Kasumi-1 (cell line): ENCODE measurements around the gene GPC5.
"Not testable (repeated sequence)": the region's sequence is repeated elsewhere in the genome, so short reads cannot be mapped to it uniquely, and the experiment has no call there.

Source experiments
- DNase-seq, 2 experiments: peaks; one replicate each; lab custom pipeline; 2025; lab: John Stamatoyannopoulos, UW

Gene GPC5

GRCh38 chr13:91652404-91653301, 254.2 kb downstream of the GPC5 start:
- no peak for DNase-seq

DNA sequence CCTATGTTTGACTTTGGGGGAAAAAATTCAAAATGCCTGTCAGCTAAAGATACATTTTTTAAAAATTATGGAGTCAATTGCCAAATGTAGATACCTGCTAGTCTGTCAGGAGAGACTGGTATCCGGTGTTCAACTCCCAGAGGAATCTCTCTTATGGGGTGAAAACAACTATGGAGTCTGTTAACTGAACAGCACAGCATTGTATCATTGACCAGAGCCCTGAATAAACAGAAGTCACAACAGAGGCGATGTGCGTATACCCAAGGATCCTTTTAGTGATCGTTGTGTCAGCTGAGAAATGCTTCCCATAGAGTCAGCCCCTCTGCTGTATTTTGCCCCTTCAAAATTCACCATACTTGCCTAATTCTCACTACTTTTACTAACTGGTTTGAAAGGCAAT, 257.3 kb downstream of the GPC5 start:
- no peak for DNase-seq

DNA sequence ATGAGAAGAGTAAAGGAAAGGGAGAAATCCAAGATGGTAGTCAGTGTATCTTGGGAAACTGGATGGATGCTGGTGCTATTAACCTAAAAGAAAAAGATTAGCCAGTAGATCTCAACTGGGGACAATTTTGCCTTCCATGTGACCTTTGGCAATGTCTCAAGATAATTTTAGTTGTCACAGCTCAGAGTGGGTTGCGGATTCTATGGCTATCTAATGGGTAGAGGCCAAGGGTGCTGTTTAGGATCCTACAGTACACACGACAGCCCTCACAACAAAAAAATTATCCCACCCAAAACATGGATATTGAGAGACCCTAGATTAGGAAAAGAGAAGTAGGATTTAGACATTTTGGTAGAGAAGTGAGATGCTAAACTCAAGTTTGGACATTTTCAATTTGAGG, 258.9 kb downstream of the GPC5 start:
- no peak for DNase-seq

- no peak for DNase-seq
Measured at GRCh38 chr13:91659256-91660075, 261.0 kb downstream of the GPC5 start.

- DNase-seq, result no peak
Measured at GRCh38 chr13:91660076-91660415, 261.6 kb downstream of the GPC5 start.

- no peak for DNase-seq
Measured at GRCh38 chr13:91661692-91662490, 263.5 kb downstream of the GPC5 start.

- DNase-seq, result no peak
Measured at GRCh38 chr13:91664039-91664438, 265.6 kb downstream of the GPC5 start.

DNA sequence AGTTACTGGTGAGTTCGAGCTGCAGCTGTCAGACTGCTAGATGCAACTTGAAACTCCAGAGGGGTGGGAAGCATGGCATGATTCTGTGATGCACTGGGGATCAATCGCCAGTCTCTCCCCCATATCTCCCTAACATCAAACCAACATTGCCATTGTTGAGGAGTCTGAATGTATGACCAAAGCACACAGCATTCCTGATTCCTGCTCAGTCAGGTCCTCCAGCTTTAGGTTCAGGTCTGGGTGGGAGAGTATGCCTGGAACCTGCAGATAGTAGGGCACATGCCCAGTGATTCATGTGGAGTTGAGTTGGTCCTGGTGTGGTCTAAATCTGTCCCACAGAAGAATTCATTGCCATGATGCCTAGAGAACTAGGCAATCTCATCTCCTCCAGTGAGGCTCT, 269.1 kb downstream of the GPC5 start:
- DNase-seq, result no peak

DNA sequence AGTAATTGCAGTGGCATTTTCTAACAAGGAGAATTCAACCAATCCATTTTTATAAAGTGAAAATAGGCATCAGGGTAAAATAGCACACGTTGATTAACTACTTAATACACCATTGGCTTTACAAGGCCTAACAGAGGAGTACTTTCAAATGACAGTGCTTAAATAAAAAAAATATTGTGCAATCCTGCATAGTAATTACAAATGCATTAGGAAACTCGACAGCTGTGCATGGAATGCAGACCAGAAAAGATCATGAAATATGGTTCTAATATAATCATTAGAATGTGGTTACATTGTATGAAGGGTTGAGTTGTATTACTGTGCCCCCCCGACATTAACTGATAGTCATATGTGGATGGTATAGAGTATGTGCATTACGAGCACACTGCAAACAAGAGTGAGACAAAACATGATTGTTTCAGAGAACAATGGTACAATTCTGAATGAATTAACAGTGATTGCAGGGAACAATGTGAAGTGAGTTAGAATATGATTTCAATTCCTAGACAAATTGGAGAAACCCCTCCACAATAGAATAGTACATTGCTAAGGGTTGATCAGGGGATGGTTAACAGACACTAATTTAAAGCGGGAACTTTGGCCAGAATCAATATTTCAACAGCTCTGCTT, 270.6 kb downstream of the GPC5 start:
- no peak for DNase-seq

DNA sequence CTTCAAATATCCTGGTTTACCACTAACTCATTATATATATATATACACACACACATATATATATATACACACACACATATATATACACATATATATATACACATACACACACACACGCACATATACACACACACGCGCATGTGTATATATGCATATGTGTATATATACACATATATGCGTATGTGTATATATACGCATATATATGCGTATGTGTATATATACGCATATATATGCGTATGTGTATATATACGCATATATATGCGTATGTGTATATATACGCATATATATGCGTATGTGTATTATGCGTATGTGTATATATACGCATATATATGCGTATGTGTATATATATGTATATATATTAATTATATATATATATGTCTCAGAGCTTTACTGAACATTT, 275.9 kb downstream of the GPC5 start:
- not testable (repeated sequence) for DNase-seq

GRCh38 chr13:91684746-91685145, 286.3 kb downstream of the GPC5 start:
- no peak for DNase-seq

DNA sequence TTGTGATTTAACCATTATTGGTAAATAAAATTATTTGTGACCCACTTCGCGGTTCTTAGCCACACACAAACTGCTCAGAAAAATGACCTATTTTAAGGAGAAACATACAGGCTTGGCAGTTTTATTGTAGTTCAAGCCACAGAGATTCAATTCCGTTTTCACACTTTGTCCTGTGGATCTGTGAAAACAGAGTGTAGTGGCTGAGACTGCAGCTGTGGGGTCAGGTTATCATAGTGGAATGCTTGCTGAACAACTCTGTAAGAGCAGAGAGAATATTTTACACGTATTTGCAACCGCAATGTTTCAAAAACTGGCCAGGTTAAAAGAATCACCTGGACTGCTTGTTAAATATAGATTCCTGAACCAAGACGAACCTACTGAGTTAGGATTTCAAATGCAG, 292.5 kb downstream of the GPC5 start:
- no peak for DNase-seq

DNA sequence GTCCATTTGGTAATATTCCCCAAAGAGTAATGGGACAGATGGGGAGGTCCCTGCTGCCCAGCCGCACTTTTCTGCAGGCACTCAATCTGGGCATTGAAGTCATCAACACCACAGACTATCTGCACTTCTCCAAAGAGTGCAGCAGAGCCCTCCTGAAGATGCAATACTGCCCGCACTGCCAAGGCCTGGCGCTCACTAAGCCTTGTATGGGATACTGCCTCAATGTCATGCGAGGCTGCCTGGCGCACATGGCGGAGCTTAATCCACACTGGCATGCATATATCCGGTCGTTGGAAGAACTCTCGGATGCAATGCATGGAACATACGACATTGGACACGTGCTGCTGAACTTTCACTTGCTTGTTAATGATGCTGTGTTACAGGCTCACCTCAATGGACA, 295.0 kb downstream of the GPC5 start:
- DNase-seq, result no peak

- DNase-seq, result no peak
Measured at GRCh38 chr13:91698308-91698707, 299.9 kb downstream of the GPC5 start.

- DNase-seq, result no peak
Measured at GRCh38 chr13:91698767-91699166, 300.3 kb downstream of the GPC5 start.

GRCh38 chr13:91699863-91700262, 301.4 kb downstream of the GPC5 start:
- DNase-seq, result no peak

DNA sequence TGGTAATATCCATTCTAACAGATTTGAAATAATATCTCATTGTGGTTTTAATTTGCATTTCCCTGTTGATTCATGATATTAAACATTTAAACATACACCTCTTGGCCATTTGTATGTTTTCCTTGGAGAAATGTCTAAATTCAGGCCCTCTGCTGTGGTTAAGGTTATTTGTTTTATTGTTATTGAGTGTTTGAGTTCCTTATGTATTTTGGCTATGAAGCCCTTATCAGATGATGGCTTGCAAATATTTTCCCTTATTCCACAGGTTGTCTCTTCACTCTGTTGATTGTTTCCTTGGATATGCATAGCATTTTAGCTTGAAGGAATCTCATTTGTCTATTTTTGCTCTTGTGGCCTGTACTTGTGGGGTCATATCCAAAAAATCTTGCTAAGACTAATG, 303.6 kb downstream of the GPC5 start:
- no peak for DNase-seq

DNA sequence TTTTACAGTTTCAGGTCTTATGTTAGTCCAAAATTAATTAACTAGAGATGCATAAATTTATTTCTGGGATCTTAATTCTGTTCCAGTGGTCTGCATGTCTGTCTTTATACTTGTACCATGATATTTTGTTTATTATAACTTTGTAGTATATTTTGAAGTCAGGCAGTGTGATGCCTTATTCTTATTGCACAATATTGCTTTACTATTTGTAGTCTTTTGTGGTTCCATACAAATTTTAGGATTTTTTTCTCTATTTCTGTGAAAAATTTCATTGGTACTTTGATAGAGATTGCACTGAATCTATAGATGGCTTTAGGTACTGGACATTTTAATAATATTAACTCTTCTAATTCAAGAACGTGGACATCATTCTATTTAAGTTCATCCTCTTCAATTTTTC, 304.0 kb downstream of the GPC5 start:
- DNase-seq, result no peak

- no peak for DNase-seq
Measured at GRCh38 chr13:91704398-91704797, 306.0 kb downstream of the GPC5 start.

DNA sequence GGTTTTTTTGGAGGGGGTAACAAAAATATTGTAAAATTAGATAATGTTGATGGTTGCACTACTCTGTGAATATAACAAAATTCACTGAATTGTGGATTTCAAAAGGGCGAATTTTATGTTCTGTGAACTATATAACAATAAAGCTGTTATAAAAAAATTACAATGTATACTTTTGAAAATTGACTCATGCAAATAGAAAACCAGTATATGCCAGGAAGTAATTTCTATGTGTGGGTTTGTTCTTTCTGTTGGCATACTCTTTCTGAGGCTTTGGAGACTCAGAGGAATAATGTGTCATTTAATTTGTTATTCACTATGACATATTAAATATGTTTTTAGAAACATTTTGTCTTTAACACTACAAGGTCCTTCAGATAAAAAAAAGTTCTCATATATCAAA, 310.1 kb downstream of the GPC5 start:
- no peak for DNase-seq

- DNase-seq, result no peak
Measured at GRCh38 chr13:91709180-91709579, 310.8 kb downstream of the GPC5 start.

DNA sequence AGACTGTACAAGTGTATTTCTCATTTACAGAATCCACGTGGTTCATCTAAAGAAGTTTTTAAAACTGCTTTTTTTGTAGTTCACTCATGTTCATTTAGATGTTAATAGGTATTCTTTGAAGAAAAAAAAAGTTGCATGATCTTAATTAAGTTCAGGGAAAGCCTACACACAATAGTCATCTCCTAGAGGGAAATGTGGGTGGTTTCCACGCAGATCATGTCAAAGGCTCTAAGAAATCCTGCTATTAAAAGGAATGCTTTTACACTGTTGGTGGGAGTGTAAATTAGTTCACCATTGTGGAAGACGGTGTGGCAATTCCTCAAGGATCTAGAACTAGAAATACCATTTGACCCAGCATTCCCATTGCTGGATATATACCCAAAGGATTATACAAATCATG, 312.3 kb downstream of the GPC5 start:
- DNase-seq, result no peak
